Activated CD8-positive, alpha-beta T cell treated with anti-CD3 and anti-CD28 coated beads for 36 hours (primary cell): Measurements from ENCODE around the gene KRT32. TPM values are rescaled to one million over a fixed set of nuclear protein-coding genes. Genes with fewer than 3 reads are reported as not detected.

Experiments used
- ATAC-seq: fragments of 200-7000 bp; cut with Tn5 transposase; one replicate; pipeline ENCODE4 v1.10.0; 2021; ENCODE audit warnings: mild to moderate bottlenecking, moderate library complexity
- CTCF ChIA-PET: fragments of 350-600 bp; sonication (Branson Sonifier 250); formaldehyde crosslinking; loops from one replicate; lab custom pipeline; 2021; ENCODE audit warnings: antibody characterized with exemption; lab: Charles Lee
- POLR2A ChIA-PET: fragments of 350-600 bp; sonication (Branson Sonifier 250); formaldehyde crosslinking; loops from one replicate; lab custom pipeline; 2021; ENCODE audit warnings: antibody characterized with exemption; lab: Charles Lee
- DNase-seq: peaks from one replicate; pipeline ENCODE4 v3.0.0-alpha.2; 2020
- H3K27ac Mint-ChIP-seq: one replicate; pipeline ENCODE4 v1.8.0; 2021; ENCODE audit warnings: mild to moderate bottlenecking, mixed read lengths
- H3K27me3 Mint-ChIP-seq: one replicate; pipeline ENCODE4 v1.8.0; 2021; ENCODE audit warnings: mixed read lengths
- H3K36me3 Mint-ChIP-seq: one replicate; pipeline ENCODE4 v1.8.0; 2021; ENCODE audit warnings: low read depth, mixed read lengths
- H3K4me1 Mint-ChIP-seq: one replicate; pipeline ENCODE4 v1.8.0; 2021; ENCODE audit warnings: low read depth, mixed read lengths
- H3K4me3 Mint-ChIP-seq: one replicate; pipeline ENCODE4 v1.8.0; 2021; ENCODE audit warnings: mild to moderate bottlenecking, moderate library complexity, mixed read lengths
- H3K9me3 Mint-ChIP-seq: one replicate; pipeline ENCODE4 v1.8.0; 2021; ENCODE audit warnings: mixed read lengths
- CTCF ChIP-seq: fragments of 200-600 bp; IDR thresholded peaks from one replicate; pipeline ENCODE4 v1.8.0; 2022; ENCODE audit warnings: antibody characterized with exemption, mild to moderate bottlenecking
- intact Hi-C: fragments of 100-400 bp; cut with micrococcal nuclease; formaldehyde crosslinking; loops from one replicate; pipeline ENCODE4 v1.10.0; 2022
- total RNA-seq, 2 experiments: library from RNA; stranded (reverse); gene quantifications; one replicate each; pipeline ENCODE4 v1.2.3, GENCODE V29; 2021

Gene KRT32
- total RNA-seq, 2 experiments from 2014 or later: not detected

- peak; percentile 13 for DNase-seq
- POLR2A ChIA-PET: no interaction called here
- Mint-ChIP-seq H3K27ac (no peak overlapping the region), H3K9me3 (no peaks in the 10 kb centered on the region), H3K4me3 (no peak overlapping the region), H3K4me1 (peaks cover 4% of the 10 kb centered on the region), H3K36me3 (no peaks in the 10 kb centered on the region), H3K27me3 (no peaks in the 10 kb centered on the region)
- intact Hi-C loops: no loop called here
- no peak for TF ChIP-seq CTCF
- no peak for ATAC-seq
- CTCF ChIA-PET: interaction anchor here (0.8 to 2.3 kb wide), 13 partner anchors 9 to 185 kb away, joined by 3 to 19 read pairs (median 3); partner anchors contain the start of gene KRT32
Observed at GRCh38 chr17:41417576-41418015, 49.6 kb downstream of the KRT32 start.

GRCh38 chr17:41417127-41417526 lies 50.1 kb downstream of the KRT32 start:
- no peak for DNase-seq
- no peaks in the 10 kb centered on the region for H3K9me3 Mint-ChIP-seq
- ChIA-PET POLR2A (no interaction called here), CTCF (interaction anchor here (0.8 to 2.3 kb wide), 10 partner anchors 9 to 132 kb away, joined by 3 to 19 read pairs (median 3); partner anchors contain the start of gene KRT32)
- H3K27me3 Mint-ChIP-seq: no peaks in the 10 kb centered on the region
- H3K4me1 Mint-ChIP-seq: peaks cover 4% of the 10 kb centered on the region
- no peaks in the 10 kb centered on the region for H3K36me3 Mint-ChIP-seq
- H3K27ac Mint-ChIP-seq: no peak overlapping the region
- no peak overlapping the region for H3K4me3 Mint-ChIP-seq
- no peak for TF ChIP-seq CTCF
- no peak for ATAC-seq
- intact Hi-C loops: no loop called here

GRCh38 chr17:41416479-41416878 lies 50.7 kb downstream of the KRT32 start:
- POLR2A ChIA-PET: no interaction called here
- CTCF ChIA-PET: interaction anchor here (1.0 kb wide), 1 partner anchor 185 kb away, joined by 3 read pairs; no protein-coding TSS in a partner anchor
- intact Hi-C loops: no loop called here
- no peaks in the 10 kb centered on the region for H3K9me3 Mint-ChIP-seq
- no peaks in the 10 kb centered on the region for H3K27me3 Mint-ChIP-seq
- no peak for TF ChIP-seq CTCF
- no peak overlapping the region for H3K4me3 Mint-ChIP-seq
- DNase-seq (no peak), ATAC-seq (no peak)
- H3K36me3 Mint-ChIP-seq: no peaks in the 10 kb centered on the region
- H3K27ac Mint-ChIP-seq: no peak overlapping the region
- H3K4me1 Mint-ChIP-seq: peaks cover 4% of the 10 kb centered on the region

GRCh38 chr17:41415833-41416335 lies 51.3 kb downstream of the KRT32 start:
- H3K36me3 Mint-ChIP-seq: no peaks in the 10 kb centered on the region
- peaks cover 4% of the 10 kb centered on the region for H3K4me1 Mint-ChIP-seq
- no peaks in the 10 kb centered on the region for H3K9me3 Mint-ChIP-seq
- ChIA-PET CTCF (interaction anchor here (1.0 kb wide), 1 partner anchor 186 kb away, joined by 3 read pairs; no protein-coding TSS in a partner anchor), POLR2A (no interaction called here)
- H3K27me3 Mint-ChIP-seq: no peaks in the 10 kb centered on the region
- DNase-seq (no peak), ATAC-seq (no peak)
- TF ChIP-seq CTCF: no peak
- intact Hi-C loops: no loop called here
- no peak overlapping the region for H3K27ac Mint-ChIP-seq
- no peak overlapping the region for H3K4me3 Mint-ChIP-seq

- intact Hi-C loops: no loop called here
- H3K36me3 Mint-ChIP-seq: no peaks in the 10 kb centered on the region
- peaks cover 4% of the 10 kb centered on the region for H3K4me1 Mint-ChIP-seq
- no peaks in the 10 kb centered on the region for H3K9me3 Mint-ChIP-seq
- POLR2A ChIA-PET: no interaction called here
- ATAC-seq (no peak), DNase-seq (no peak)
- no peaks in the 10 kb centered on the region for H3K27me3 Mint-ChIP-seq
- no peak overlapping the region for H3K27ac Mint-ChIP-seq
- no peak for TF ChIP-seq CTCF
- H3K4me3 Mint-ChIP-seq: no peak overlapping the region
- CTCF ChIA-PET: interaction anchor here (1.0 kb wide), 1 partner anchor 186 kb away, joined by 3 read pairs; no protein-coding TSS in a partner anchor
Observed at GRCh38 chr17:41415411-41415810, 51.8 kb downstream of the KRT32 start.
